Gastrocnemius medialis (tissue), 4 donors: Measurements from ENCODE around the gene EFNB2.

ENCODE experiments used
- POLR2A ChIP-seq, 2 donors: fragments of 450-650 bp; IDR thresholded peaks; one replicate each; pipeline ENCODE4 v1.6.1; 2017; ENCODE audit warnings: antibody characterized with exemption in 2 of 2, mild to moderate bottlenecking in 2 of 2, moderate library complexity in 2 of 2
- TF ChIP-seq, protein P1 (sequence below), 5 experiments: fragments of 450-650 bp in 3 of 5; fragments of 200-600 bp in 2 of 5; sonication (generic) in 2 of 5; IDR thresholded peaks in 4 of 5; conservative IDR thresholded peaks in 1 of 5; 1 replicate in 4 of 5; 2 replicates in 1 of 5; pipeline ENCODE4 v1.5.1; 2016 to 2019; ENCODE audit warnings: antibody characterized with exemption in 5 of 5, mild to moderate bottlenecking in 3 of 5, moderate library complexity in 3 of 5

DNA sequence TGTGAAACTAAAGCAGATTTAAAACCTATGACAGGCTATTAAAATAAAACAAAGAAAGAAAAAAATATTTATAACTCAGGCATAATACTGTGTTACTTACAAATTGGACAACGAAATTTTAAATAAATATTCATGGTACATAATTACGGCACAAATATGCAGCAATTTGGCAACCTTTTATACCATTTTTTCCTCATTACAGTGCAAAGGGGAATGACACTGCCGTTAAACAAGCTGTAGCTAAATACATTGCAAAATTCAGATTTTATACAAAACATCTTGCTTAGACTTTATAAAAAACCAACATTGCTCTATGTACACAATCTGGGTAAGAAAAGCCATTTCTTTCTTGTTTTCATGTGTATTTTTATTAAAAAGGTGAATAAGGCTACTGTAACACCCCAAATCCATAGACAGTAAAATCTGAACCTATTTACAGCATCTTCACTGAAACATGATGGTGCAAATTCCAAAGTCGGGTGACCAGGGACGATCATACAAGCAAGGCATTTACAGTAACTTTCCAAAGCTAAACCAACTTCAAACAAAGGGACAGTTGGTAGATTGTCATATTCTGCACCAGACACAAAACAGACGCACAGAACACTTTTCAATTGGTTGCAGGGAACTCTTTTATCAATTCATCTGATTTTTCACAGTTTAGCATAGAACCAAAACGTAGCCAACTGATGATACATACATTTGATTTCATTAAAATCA is 45.5 kb downstream of the EFNB2 start:
- TF ChIP-seq, protein P1, sequence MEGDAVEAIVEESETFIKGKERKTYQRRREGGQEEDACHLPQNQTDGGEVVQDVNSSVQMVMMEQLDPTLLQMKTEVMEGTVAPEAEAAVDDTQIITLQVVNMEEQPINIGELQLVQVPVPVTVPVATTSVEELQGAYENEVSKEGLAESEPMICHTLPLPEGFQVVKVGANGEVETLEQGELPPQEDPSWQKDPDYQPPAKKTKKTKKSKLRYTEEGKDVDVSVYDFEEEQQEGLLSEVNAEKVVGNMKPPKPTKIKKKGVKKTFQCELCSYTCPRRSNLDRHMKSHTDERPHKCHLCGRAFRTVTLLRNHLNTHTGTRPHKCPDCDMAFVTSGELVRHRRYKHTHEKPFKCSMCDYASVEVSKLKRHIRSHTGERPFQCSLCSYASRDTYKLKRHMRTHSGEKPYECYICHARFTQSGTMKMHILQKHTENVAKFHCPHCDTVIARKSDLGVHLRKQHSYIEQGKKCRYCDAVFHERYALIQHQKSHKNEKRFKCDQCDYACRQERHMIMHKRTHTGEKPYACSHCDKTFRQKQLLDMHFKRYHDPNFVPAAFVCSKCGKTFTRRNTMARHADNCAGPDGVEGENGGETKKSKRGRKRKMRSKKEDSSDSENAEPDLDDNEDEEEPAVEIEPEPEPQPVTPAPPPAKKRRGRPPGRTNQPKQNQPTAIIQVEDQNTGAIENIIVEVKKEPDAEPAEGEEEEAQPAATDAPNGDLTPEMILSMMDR (IDR thresholded peaks at IDR 0.05 in 4 of 5, conservative IDR thresholded peaks at IDR 0.05 in 1 of 5), result no peak
- TF ChIP-seq POLR2A (IDR thresholded peaks at IDR 0.05), result no peak
